Testis (tissue), 3 donors: ENCODE results near the gene PCDHB13. TPM values are rescaled to one million over a fixed set of nuclear protein-coding genes. Genes with fewer than 3 reads are reported as not detected.
A peak's percentile ranks its signal among the peaks of the same experiment; 100 is the strongest.
"Not testable (repeated sequence)": the region's sequence is repeated elsewhere in the genome, so short reads cannot be mapped to it uniquely, and the experiment has no call there.

ENCODE experiments used
- DNase-seq: peaks from one replicate; pipeline ENCODE4 v3.0.0-alpha.2; 2019
- H3K27ac ChIP-seq, 2 donors: fragments of 200-600 bp; sonication (generic); one replicate each; pipeline ENCODE4 v1.5.1; 2019
- H3K27me3 ChIP-seq: fragments of 200-600 bp; sonication (generic); one replicate; pipeline ENCODE4 v1.5.1; 2019
- H3K36me3 ChIP-seq: fragments of 200-600 bp; sonication (generic); one replicate; pipeline ENCODE4 v1.5.1; 2017; ENCODE audit warnings: low read depth; ENCODE audit errors: missing control alignments
- H3K4me1 ChIP-seq: fragments of 200-600 bp; sonication (generic); one replicate; pipeline ENCODE4 v1.5.1; 2019
- H3K4me3 ChIP-seq, 2 donors: fragments of 200-600 bp; sonication (generic); one replicate each; pipeline ENCODE4 v1.5.1; 2017 to 2019
- H3K9me3 ChIP-seq: fragments of 200-600 bp; sonication (generic); one replicate; pipeline ENCODE4 v1.5.1; 2017
- CTCF ChIP-seq, 3 experiments: fragments of 450-650 bp in 2 of 3; fragments of 200-600 bp in 1 of 3; sonication (generic) in 1 of 3; IDR thresholded peaks; one replicate each; pipeline ENCODE4 v1.5.1; 2016 to 2019; ENCODE audit warnings: antibody characterized with exemption in 3 of 3, mild to moderate bottlenecking in 2 of 3, moderate library complexity in 1 of 3
- POLR2A ChIP-seq: fragments of 450-650 bp; IDR thresholded peaks from one replicate; pipeline ENCODE4 v1.6.1; 2017; ENCODE audit warnings: antibody characterized with exemption, mild to moderate bottlenecking, moderate library complexity
- WGBS, 2 donors: methylation state at CpG; one replicate each; pipeline ENCODE4 v1.1.5; 2018; 5-methylcytosine and 5-hydroxymethylcytosine counted together
- intact Hi-C: fragments of 100-400 bp; cut with DNase I; formaldehyde crosslinking; loops from one replicate; pipeline ENCODE4 v1.15.1; 2023; ENCODE audit warnings: low total_unique reads
- polyA plus RNA-seq: library from polyadenylated mRNA; stranded (reverse); fragments of 350-450 nt; fragmentation: Illumina TruSeq; extraction: RNeasy Lipid Tissue Mini Kit (QIAGEN cat#74804); gene quantifications from one replicate; pipeline ENCODE4 v1.2.3, GENCODE V29; 2014; ENCODE audit warnings: low read depth, low replicate concordance; ENCODE audit not compliant: insufficient read depth
- total RNA-seq, 2 donors: library from RNA; depleted of rRNA; stranded (reverse); fragments of >200 nt; gene quantifications; one replicate each; pipeline ENCODE4 v1.2.3, GENCODE V29; 2016

Gene PCDHB13
- total and polyA plus RNA-seq, 3 donors from 2014 or later, result 2.6 to 9.3 (median 8.6) TPM

GRCh38 chr5:141199359-141200235 is 14.1 kb upstream of the PCDHB13 start, which contains the start of gene PCDHB11:
Gene PCDHB11, plus strand, starts transcription at chr5:141199627. Its CDS starts 148 bp downstream, at chr5:141199775.
- no peak within 1 kb of the TSS for H3K4me3 ChIP-seq
- H3K27me3 ChIP-seq, result no peaks in the 10 kb centered on the region
- H3K36me3 ChIP-seq, result no peaks in the 10 kb centered on the region
- H3K27ac ChIP-seq, result no peak within 1 kb of the TSS
- H3K9me3 ChIP-seq, result no peaks in the 10 kb centered on the region
- intact Hi-C loops, result no loop called here
- no peaks in the 10 kb centered on the region for H3K4me1 ChIP-seq
- DNase-seq, result no peak
- TF ChIP-seq POLR2A (no peak), CTCF (IDR thresholded peaks at IDR 0.05) (peak in 1 of 3 experiments; percentile 31)
- 23 to 40% methylated on average over 20 to 21 of the region's 21 CpGs for WGBS, 2 donors

GRCh38 chr5:141201126-141201525 is 12.6 kb upstream of the PCDHB13 start:
- H3K4me1 ChIP-seq, intact Hi-C loops, H3K27me3 ChIP-seq, H3K9me3 ChIP-seq, H3K4me3 ChIP-seq, H3K27ac ChIP-seq, H3K36me3 ChIP-seq, DNase-seq: not testable (repeated sequence)
- 20 to 25% methylated on average over 9 to 26 of the region's 38 CpGs for WGBS, 2 donors

GRCh38 chr5:141201646-141202045 is 12.1 kb upstream of the PCDHB13 start:
- DNase-seq, H3K4me1 ChIP-seq, H3K9me3 ChIP-seq, H3K27me3 ChIP-seq, intact Hi-C loops, H3K27ac ChIP-seq, H3K4me3 ChIP-seq, H3K36me3 ChIP-seq: not testable (repeated sequence)
- WGBS, 2 donors, result 15 to 18% methylated on average over 16 to 28 of the region's 35 CpGs

- WGBS, 2 donors, result 12 to 17% methylated on average over 11 of the region's 11 CpGs
These were observed 5.2 kb upstream of the PCDHB13 start, which contains the start of gene PCDHB12 for GRCh38 chr5:141208478-141208877. Gene PCDHB12, plus strand, starts transcription at chr5:141208719. Its CDS starts 189 bp downstream, at chr5:141208908.

GRCh38 chr5:141210281-141210680 is 3.4 kb upstream of the PCDHB13 start:
- DNase-seq, H3K36me3 ChIP-seq, H3K4me3 ChIP-seq, intact Hi-C loops, H3K4me1 ChIP-seq, H3K9me3 ChIP-seq, H3K27ac ChIP-seq, H3K27me3 ChIP-seq: not testable (repeated sequence)
- WGBS, 2 donors, result 30 to 54% methylated on average over 15 to 17 of the region's 39 CpGs

More at GRCh38 chr5:141208478-141208877, 5.2 kb upstream of the PCDHB13 start, which contains the start of gene PCDHB12:
- peak in 2 of 3 experiments; percentile 43 to 48 for TF ChIP-seq CTCF (IDR thresholded peaks at IDR 0.05)
- TF ChIP-seq POLR2A, result no peak
- Histone ChIP-seq H3K36me3 (no peaks in the 10 kb centered on the region), H3K9me3 (no peaks in the 10 kb centered on the region), H3K4me1 (no peaks in the 10 kb centered on the region), H3K27ac (no peak within 1 kb of the TSS), H3K4me3 (no peak within 1 kb of the TSS), H3K27me3 (no peaks in the 10 kb centered on the region)
- intact Hi-C loops, result no loop called here
- peak; percentile 59 for DNase-seq

GRCh38 chr5:141210849-141211248 is 2.9 kb upstream of the PCDHB13 start:
- H3K27ac ChIP-seq, H3K4me3 ChIP-seq, H3K27me3 ChIP-seq, H3K36me3 ChIP-seq, DNase-seq, H3K9me3 ChIP-seq, H3K4me1 ChIP-seq, intact Hi-C loops: not testable (repeated sequence)
- 17 to 26% methylated on average over 2 to 23 of the region's 27 CpGs for WGBS, 2 donors

- H3K36me3 ChIP-seq, H3K27me3 ChIP-seq, DNase-seq, H3K4me1 ChIP-seq, H3K27ac ChIP-seq, H3K9me3 ChIP-seq, intact Hi-C loops, H3K4me3 ChIP-seq: not testable (repeated sequence)
- 39 to 41% methylated on average over 11 to 12 of the region's 12 CpGs for WGBS, 2 donors
These were observed 864 bp downstream of the PCDHB13 start for GRCh38 chr5:141214583-141214982.

GRCh38 chr5:141215504-141215903 is 1.8 kb downstream of the PCDHB13 start:
- H3K36me3 ChIP-seq, H3K4me1 ChIP-seq, intact Hi-C loops, H3K27me3 ChIP-seq, H3K4me3 ChIP-seq, DNase-seq, H3K27ac ChIP-seq, H3K9me3 ChIP-seq: not testable (repeated sequence)
- 27% methylated on average over 26 of the region's 40 CpGs; no CpG with 5 or more reads in 1 of the 2 donors for WGBS, 2 donors

GRCh38 chr5:141216035-141216434 is 2.3 kb downstream of the PCDHB13 start:
- H3K9me3 ChIP-seq, H3K36me3 ChIP-seq, DNase-seq, H3K4me3 ChIP-seq, H3K27me3 ChIP-seq, H3K4me1 ChIP-seq, intact Hi-C loops, H3K27ac ChIP-seq: not testable (repeated sequence)
- 21 to 50% methylated on average over 1 to 14 of the region's 26 CpGs for WGBS, 2 donors
